ENCODE measurements around the gene FBXW4.

- TF ChIP-seq CTCF (optimal IDR thresholded peaks at IDR 0.05 in 1 of 3, IDR thresholded peaks at IDR 0.05 in 1 of 3, conservative IDR thresholded peaks at IDR 0.05 in 1 of 3; ENCODE audit: extremely low read depth in 1 of 3, insufficient read depth in 2 of 3, low read length in 3 of 3) (no peak), EZH2 (IDR thresholded peaks at IDR 0.05; ENCODE audit: low read length) (no peak)
These were observed 81.3 kb downstream of the FBXW4 start for GRCh38 chr10:101613646-101614045.
